Eye (tissue), 1 donor: ENCODE data around the gene POLR3GL.
"Not testable (repeated sequence)": the region's sequence is repeated elsewhere in the genome, so short reads cannot be mapped to it uniquely, and the experiment has no call there.

ENCODE experiments used
- DNase-seq: peaks from one replicate; pipeline ENCODE4 v3.0.0-alpha.2; 2015

Gene POLR3GL

GRCh38 chr1:145964328-145965118 is at the start of gene POLR3GL, which contains the start of gene ANKRD34A:
POLR3GL (plus strand) TSS chr1:145964690; CDS start chr1:145974866, 10,176 bp downstream.
ANKRD34A (minus strand) TSS chr1:145964575; CDS start chr1:145961759, 2,816 bp downstream.
- DNase-seq: peak; percentile 97

DNA sequence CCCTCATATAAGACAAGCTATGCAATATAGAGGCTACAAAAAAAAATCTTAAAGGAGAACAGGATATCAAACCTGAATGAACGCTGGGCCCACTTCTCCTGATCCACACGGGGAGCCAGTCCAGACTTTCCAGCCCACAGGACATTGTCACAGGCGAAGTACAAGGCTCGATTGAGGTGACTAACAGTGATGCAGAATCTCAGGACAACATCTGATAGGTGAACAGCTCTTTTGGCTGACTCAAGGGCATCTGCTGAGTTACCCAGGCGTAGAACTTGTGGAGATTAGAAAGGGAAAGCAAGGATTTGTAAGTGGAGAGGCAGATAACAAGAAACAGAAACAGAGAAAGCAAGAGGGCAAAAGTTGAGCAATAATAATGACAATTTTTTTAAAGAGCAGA is 47.7 kb upstream of the POLR3GL start:
- no peak for DNase-seq

GRCh38 chr1:145917595-145917994 is 46.9 kb upstream of the POLR3GL start:
- DNase-seq: no peak

- peak; percentile 97 for DNase-seq
These were observed 46.1 kb upstream of the POLR3GL start, which contains the start of gene PEX11B for GRCh38 chr1:145918144-145918991. PEX11B (minus strand) TSS chr1:145918717; CDS start chr1:145918688, 29 bp downstream.

DNA sequence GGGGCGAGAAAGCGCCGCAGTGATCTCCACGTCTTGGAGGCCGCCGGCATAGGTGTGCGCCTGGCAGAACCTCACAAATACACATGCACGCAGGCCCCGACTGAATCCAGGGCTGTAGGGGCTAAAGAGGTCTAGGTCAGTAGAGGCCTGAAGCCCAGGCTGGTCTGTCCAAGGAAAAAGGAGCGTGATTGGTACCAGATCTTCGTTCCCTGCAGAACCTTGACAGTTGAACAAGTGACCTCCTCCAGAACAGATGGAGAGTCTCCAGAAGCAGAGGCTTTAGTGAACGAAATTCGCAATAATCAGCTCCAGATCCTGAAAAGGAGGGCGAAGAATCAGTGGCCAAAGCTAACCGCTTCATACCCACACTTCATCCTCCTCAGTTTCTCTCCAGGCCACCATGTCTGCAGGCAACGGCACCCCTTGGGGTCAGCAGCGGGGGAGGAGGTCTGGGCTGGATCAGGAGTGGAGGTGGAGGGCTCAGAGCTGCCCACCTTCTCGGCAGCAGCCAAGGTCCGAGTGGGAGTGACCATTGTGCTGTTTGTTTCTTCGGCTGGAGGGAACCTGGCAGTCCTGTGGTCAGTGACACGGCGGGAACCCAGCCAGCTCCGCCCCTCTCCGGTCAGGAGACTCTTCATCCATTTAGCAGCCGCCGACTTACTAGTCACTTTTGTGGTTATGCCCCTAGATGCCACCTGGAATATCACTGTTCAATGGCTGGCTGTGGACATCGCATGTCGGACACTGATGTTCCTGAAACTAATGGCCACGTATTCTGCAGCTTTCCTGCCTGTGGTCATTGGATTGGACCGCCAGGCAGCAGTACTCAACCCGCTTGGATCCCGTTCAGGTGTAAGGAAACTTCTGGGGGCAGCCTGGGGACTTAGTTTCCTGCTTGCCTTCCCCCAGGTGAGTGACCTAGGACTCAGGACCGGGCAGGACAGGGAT is 45.2 kb upstream of the POLR3GL start:
- peak; percentile 69 for DNase-seq

DNA sequence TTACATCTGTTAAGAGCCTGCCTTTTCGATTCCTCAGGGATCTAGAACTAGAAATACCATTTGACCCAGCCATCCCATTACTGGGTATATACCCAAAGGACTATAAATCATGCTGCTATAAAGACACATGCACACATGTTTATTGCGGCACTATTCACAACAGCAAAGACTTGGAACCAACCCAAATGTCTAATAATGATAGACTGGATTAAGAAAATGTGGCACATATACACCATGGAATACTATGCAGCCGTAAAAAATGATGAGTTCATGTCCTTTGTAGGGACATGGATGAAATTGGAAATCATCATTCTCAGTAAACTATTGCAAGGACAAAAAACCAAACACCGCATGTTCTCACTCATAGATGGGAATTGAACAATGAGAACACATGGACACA is 44.2 kb upstream of the POLR3GL start:
- not testable (repeated sequence) for DNase-seq

- DNase-seq: no peak
These were observed 42.2 kb upstream of the POLR3GL start for GRCh38 chr1:145922266-145922665.

GRCh38 chr1:145926686-145927062 is 37.8 kb upstream of the POLR3GL start:
- no peak for DNase-seq

DNA sequence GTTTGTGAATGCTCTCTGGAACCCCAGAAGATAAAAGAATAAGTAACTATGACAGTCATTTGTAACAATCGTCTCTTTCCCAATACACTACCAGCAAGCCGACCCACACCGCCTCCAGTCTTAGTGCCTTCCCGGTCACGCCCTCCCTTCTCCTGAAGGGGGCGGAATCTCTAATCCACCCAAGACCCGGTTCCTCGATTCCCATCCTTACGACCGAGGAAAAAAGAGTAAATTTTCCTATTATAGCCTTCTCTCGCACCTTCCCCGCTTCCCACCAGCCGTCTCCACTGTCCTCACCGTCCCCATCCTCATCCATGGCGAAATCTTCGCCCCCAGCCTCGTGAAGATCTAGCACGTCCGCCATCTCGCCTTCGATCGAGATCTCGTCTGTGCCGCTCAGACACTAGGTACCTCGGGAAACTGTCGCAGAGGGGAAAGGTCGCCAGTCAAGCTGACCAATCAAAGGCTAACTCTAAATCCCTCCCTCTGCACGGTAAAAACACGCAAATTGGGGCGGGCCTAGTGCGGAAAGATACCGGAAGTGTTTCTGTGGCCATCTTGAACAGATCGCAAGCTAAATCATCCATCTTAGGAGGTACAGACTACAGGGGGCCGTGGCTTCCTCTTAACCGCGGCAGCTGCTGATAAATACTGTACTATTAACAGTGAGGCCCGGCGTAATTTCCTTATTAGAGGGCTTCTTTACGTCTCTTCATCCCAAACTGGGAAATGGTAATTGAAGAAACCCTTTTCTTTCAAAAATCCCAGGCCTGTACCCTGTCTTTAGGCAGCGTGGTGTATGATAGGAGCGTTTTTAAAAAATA is 37.2 kb upstream of the POLR3GL start, which contains the start of gene RBM8A:
Gene RBM8A (minus strand): TSS at position 422 of the 824 bp plus-strand sequence. CDS start 58 bp downstream, at position 364.
- DNase-seq: peak; percentile 99

DNA sequence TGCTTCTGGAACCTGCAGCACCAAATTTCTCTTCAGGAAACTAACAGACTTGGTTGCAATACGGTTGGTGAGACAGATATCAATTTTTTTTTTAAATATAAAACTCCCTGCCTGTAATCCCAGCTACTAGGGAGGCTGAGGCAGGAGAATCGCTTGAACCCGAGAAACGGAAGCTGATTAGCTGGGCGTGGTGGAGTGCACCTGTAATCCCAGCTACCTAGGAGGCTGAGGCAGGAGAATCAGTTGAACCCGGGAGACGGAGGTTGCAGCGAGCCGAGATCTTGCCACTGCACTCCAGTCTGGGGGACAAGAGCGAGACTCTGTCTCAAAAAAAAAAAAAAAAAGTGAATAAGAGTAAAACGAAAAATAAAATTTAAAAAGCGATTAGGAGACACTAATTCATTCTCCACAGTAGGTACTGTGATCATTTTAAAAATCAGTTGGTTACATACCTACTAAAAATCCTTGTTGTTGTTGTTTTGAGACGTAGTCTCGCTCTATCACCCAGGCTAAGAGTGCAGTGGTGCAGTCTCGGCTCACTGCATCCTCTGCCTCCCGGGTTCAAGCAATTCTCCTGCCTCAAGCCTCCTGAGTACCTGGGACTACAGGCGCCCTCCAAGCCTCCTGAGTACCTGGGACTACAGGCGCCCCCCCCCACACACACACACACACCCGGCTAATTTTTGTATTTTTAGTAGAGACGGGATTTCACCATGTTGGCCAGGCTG is 36.4 kb upstream of the POLR3GL start:
- DNase-seq: no peak

DNA sequence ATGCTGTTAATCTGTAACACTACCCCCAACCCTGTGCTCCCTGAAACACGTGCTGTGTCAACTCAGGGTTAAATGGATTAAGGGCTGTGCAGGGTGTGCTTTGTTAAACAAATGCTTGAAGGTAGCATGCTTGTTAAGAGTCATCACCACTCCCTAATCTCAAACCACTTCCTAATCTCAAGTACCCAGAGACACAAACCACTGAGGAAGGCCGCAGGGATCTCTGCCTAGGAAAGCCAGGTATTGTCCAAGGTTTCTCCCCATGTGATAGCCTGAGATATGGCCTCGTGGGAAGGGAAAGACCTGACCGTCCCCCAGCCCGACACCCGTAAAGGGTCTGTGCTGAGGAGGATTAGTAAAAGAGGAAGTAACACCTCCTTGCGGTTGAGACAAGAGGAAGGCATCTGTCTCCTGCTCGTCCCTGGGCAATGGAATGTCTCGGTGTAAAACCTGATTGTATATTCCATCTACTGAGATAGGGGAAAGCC is 31.9 kb upstream of the POLR3GL start:
- not testable (repeated sequence) for DNase-seq

DNA sequence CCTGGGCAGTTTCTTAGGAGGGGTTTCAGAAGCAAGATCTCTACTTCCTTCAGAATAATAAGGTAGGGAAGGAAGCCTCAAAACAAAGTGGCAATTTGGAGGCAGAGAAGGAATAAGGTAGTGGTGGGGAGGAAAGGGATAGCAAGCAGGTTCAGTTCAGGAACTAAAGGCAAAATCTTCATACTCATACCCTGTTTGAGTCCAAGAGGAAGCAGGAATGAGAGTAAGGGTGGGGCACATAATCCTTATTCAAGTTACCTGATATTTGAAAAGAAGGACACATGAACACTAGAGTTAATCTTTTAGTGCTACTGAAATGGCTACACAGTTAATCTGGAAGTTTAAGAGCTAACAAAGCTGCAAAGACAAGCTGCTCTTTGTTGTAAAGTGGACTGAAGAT is 28.8 kb upstream of the POLR3GL start:
- DNase-seq: no peak

DNA sequence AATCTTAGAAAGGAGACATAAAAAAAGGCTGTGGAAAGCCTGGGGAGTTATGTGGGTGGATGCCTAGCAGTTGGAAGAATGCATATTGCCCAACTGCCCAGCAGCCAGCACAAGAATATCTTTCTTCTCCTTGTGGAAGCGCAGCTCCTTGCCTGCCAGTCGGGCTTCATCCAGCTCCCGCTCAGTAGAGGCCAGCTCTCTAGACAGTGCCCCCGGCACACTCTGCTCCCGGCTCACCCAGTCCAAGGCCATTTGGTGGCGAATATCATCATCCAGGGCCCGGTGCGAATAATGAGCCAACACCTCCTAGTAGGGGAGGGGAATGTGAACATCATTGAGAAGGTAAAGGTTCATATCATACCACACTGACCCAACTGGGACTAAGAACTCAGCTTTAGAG is 28.2 kb upstream of the POLR3GL start:
- DNase-seq: no peak

DNA sequence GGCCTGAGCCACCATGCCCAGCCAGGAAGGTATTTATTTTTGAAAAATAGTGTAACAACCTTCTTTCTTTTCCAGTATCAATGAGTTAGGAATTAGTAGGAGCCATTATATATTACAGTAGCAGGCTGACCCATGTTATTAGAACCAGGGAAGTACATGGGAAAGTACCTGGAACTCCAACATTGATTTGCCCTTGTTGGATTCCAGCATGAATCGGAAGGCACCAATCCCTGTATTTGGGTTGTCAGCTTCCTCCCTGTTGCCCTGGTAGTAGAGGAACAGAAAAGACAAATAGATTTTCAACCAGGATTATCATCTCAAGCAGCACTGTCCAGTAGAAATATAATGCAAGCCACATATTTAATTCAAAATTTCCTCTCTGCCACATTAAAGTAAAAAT is 27.1 kb upstream of the POLR3GL start:
- DNase-seq: no peak

DNA sequence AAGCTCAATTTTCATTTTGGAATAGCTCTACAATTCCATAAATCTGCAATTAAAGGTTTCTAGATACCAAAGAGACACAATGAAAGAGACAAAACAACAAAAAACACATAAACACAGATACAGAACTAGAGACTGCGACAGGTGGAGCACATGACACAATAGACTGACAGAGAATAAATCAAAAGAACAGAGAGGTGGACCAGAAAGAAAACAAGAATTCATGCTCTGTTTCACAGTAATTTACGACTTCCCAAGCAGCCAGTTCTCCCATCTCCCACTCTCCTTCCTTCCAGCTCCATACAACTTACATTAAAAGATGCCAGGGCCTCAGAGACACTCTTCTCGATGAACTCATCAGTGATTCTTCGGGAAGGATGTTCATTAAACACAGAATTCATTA is 22.1 kb upstream of the POLR3GL start:
- DNase-seq: no peak

GRCh38 chr1:145942871-145943270 is 21.6 kb upstream of the POLR3GL start:
- DNase-seq: no peak

- no peak for DNase-seq
These were observed 20.0 kb upstream of the POLR3GL start for GRCh38 chr1:145944532-145944931.

GRCh38 chr1:145946477-145946986 is 18.0 kb upstream of the POLR3GL start:
- no peak for DNase-seq

DNA sequence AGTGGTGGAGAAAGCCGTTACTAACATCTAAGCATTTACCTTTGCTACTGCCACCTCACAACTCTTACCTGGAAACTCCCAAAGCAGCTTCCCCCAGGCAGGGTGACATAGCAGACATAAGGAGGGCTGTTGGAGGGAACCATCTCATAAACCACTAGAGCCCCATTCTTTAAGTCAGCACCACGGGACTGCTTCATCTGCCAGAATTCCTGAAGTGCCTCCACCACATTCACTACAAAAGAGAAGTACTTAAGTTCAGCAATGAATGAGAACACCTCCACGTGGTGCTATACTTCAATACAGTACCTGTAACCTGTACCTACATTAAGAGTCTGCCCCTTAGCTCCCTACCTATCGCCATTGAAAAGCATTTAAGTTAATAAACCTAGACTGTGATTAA is 16.9 kb upstream of the POLR3GL start:
- no peak for DNase-seq

DNA sequence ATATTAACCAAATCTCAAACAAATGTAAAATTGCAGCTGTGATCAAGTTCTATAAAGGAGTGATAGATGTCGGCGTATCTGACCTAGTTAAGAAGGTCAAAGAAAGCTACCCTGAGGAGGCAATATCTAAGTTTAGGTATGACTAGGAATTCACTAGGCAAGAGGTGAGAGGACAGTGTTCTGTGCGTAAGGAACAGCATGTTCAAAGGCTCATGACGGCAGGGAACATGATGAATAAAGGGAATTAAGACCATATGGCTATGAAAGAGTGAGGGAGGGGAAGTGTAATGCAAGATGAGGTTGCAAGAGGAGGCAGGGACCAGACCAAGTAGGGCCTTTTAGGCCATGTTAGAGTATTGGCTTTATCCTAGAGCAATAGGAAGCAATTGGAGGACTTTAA is 15.3 kb upstream of the POLR3GL start:
- DNase-seq: no peak
